Islet of Langerhans (tissue), 1 donor: Measurements from ENCODE around the gene CATSPERD.

Experiments
- FAIRE-seq: peaks from one replicate; lab custom pipeline; 2011; peaks lifted over from hg19 to GRCh38; lab: Jason Lieb, UNC

CATSPERD gene

GRCh38 chr19:5787409-5788182 is 67.2 kb downstream of the CATSPERD start:
- no peak for FAIRE-seq

GRCh38 chr19:5788422-5788821 is 68.0 kb downstream of the CATSPERD start:
- FAIRE-seq: no peak

- no peak for FAIRE-seq
Measured at GRCh38 chr19:5789351-5789761, 68.9 kb downstream of the CATSPERD start.

DNA sequence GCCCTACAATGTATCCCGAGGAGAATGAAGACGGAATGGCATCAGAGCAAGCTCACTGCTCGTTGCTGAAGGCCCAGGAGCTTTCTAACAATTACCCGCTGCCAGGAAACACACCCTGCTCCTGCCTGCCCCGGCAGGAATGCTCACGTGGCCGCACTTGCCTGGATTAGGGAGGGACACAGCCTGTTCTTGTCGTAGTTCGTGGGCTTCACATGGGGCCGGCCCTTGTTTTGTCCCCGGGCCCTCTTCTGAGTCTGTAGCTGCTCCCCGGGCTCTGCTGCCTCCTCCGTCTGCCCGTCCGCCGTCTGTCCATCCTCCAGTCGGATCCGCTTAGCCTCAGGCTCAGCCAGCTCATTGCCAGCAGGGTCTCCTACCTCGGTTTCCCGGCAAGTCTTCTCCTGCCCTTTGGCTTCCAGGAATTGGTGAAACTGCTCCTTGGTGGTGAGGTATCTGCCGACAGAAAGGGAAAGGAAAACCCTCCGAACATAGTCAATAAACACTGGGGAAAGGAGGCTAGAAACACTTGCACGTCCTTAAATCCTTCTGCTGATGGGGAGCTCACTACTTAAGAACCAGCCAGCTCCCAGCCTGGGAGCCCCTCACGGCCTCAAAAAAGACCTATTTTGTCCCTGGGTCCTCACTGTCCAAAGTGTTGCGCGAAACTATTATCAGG is 69.6 kb downstream of the CATSPERD start:
- no peak for FAIRE-seq

GRCh38 chr19:5790559-5791520 is 70.4 kb downstream of the CATSPERD start, which contains the start of gene DUS3L:
Gene DUS3L (minus strand): TSS chr19:5791163. CDS start chr19:5791141, 22 bp downstream.
- FAIRE-seq: peak; percentile 86

DNA sequence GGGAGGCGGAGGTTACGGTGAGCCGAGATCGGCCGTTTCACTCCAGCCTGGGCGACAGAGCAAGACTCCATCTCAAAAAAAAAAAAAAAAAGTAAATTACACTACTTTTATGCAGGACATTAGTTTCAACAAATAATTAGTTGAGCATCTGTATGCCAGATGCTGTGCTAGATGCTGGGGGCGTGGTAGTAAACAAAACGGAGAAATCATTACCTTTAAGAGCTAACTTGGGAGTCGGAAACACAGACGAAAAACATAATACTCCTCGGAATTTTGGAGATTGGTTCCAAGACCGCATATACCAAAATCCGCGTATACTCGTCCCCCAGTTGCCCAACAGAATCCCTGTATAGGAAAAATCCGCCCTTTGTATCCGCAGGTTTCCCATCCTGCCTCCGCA is 71.8 kb downstream of the CATSPERD start:
- no peak for FAIRE-seq

DNA sequence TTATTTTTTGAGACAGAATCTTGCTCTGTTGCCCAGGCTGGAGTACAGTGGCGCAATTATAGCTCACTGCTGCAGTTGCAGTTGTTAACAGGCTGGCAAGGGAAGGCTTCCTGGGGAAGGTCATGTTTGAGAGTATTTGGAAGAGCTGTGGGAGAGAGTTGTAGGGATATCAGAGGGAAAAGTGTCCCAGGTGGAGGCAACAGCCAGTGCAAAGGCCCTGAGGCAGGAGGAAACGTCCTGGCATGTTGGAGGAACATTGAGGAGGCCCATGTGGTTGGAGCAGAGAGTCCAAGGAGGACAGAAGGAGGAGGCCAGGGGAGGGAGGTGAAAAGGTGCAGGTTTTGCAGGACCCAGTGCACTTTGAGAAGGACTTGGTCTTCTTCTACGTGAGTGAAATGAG is 72.8 kb downstream of the CATSPERD start:
- FAIRE-seq: no peak

DNA sequence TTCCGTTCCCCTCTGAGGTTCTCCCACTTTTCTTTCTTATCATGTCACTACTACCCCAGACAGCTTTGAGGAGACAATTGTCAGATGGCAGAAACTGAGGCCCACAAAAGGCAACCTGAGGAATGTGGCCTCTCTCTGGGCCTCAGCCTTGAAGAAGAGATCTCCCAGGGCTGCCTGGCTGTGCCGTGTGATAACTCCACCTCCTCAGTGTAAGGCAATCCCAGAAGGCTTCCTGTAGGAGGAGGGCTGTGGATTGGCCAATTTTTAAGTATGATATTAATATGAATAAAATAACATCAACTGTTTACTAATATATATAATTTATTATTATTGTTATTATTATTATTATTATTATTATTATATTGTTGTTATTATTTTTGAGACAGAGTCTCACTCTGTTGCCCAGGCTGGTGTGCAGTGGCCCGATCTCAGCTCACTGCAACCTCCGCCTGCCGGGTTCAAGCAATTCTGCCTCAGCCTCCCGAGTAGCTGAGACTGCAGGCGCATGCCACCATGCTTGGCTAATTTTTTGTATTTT is 75.0 kb downstream of the CATSPERD start:
- no peak for FAIRE-seq

- FAIRE-seq: no peak
Measured at GRCh38 chr19:5798244-5798643, 77.8 kb downstream of the CATSPERD start.

GRCh38 chr19:5799247-5800241 is 79.1 kb downstream of the CATSPERD start:
- no peak for FAIRE-seq

DNA sequence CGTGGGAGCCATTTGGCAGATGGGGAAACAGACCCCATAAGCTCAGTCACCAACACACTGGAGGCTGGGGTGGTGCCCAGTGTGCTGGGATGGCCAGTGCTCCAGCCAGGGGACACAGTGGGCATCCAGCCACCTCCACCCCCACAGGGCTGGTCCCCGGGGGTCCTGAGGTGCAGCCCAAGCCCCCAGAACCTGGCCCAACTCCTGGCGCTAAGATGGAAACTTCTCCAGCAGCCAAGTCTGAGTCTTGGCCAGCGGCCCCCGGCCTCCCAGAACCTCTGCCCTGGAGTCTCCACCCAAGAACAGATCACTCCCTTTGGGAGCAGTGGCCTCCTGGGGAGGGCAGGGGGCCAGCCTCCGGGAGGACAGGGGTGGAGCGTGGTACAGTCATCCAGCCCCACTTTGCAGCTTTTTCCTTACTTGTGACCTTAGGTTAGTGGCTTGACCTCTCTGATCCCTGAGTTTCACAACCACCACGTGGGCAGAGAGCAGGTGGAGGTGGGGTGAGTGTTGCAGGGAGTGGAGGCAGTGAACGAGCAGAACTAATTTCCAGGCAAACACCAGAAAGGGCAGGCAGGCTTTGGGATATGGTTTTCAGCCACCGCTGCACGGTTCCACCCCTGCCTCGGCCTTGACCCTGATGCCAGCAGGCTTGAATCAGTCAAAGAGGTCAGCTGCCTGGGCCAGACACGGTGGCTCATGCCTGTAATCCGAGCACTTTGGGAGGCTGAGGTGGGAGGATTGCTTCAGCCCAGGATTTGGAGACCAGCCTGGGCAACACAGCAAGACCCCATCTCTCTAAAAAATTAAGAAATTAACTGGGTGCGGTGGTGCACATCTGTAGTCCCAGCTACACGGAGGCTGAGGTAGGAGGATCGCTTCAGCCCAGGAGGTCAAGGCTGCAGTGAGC is 80.2 kb downstream of the CATSPERD start:
- no peak for FAIRE-seq

GRCh38 chr19:5801796-5802619 is 81.6 kb downstream of the CATSPERD start:
- no peak for FAIRE-seq

GRCh38 chr19:5803441-5803751 is 83.0 kb downstream of the CATSPERD start:
- no peak for FAIRE-seq

DNA sequence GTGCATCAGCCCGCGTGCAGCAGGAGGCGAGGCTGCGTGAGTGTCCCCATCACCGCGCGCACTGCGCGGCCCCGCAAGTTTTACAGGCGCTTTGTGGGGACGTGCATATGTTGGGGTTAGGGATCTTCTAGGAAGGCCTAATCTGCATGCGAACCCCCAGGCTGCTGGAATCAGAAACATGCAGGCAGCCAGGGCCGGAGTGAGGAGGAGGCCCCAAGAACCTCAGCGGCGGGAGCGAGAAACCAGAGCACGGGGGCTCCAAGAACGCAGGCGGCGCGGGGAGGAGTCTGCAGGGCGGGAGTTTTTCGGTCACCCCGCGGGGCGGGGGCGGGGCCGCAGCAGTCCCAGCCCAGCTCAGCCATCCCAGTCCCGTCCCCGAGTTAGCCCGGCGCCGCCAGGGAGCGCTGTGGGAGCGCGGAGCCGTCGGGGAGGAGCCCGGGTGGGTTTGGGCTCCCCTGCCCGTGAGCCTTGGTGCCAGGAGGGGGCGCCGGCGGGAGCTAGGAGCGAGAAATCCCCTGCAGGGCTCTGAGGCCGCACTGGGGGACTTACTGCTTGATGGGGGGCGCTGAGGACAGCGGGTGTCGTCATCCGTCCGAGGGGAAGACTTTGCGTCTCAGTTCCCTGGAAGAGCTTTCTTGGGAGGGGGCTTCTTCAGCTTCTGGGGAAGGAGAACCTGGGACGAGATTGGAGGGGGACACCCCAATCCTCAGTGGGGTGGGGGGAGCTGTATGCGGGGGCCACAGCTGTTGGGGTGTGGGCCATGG is 83.5 kb downstream of the CATSPERD start:
- no peak for FAIRE-seq

DNA sequence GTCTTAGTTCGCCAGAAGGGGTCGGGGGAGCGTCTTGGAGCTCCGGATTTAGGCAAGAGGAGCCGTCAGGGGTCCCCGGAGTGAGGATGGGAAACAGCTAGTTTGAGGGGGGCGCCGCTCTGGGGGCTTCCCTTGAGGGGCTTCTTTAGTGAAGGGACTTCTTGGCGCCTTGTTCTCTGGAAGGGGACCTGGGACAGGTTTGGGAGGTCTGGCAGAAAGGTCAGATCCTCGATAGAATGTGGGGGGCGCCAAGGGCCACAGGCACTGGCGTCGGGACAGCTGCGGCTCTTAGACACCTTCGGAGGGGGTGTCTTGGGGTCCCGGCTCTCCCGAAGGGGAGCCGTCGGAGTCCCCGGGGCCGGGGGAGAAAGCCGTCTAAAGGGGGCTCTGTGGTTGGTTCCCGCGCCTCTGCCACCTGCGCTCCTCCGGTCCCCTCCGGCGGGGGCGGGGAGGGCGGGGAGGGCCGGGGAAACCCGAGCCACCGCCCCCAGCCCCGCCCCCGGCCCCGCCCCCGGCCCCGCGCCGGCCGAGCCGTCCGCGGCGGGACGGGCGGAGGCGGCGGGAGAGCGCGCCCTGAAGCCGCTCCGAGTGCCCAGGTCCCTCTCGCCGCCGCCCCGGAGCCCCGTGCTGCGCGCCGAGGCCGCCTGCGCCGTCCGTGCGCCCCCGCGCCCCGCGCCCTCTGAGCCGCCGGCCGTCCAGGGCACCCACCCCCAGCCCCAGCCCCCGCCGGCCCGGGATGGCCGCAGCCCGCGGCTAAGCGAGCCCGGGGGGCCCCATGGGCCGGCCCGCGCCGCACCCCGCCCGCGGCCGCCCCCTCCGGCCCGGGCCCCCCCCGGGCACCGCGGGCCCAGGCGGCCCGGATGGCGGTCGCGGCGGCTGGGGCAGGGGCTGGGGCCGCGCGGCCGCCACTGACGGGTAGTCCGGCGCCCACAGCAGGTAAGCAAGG is 84.4 kb downstream of the CATSPERD start, which contains the start of gene NRTN:
TSS of gene NRTN (plus strand) at position 552 of the 946 bp plus-strand sequence. CDS start 19,099 bp downstream, outside the sequence.
- FAIRE-seq: no peak

DNA sequence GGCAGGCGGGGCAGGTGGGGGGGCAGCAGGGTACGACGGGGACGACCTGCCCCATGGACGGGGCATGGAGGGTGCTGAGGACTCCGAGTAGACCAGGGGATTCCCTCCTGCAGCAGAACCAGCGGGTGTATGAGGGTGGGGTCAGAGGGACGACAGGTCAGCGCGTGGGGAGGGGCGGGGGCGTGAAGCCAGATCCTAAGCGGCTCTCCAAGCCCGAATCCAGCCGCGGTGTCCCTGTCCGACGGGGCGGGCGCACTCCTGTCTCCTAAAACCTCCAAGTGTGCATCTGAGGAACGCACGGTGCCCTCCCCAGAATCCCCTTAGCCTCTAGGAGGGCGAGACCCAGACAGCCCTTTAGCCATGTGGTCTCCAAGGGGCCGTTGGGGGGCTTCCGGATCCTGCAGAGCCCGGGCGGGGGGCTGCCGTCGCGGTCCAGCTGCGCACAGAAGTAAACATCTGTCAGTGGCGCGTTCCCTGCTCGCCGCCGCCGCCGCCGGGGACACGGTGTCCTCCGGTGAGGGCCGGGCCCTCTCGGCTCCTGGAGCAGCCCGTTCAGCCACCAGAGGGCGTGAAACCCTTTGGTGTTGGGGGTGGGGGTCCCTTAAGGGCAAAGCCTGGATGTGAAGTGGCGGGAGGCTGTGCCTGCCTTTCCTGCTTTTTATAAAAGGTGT is 85.2 kb downstream of the CATSPERD start:
- no peak for FAIRE-seq

GRCh38 chr19:5806133-5806489 is 85.7 kb downstream of the CATSPERD start:
- FAIRE-seq: no peak
